ENCODE measurements around the gene LRRC46.

LRRC46 gene

DNA sequence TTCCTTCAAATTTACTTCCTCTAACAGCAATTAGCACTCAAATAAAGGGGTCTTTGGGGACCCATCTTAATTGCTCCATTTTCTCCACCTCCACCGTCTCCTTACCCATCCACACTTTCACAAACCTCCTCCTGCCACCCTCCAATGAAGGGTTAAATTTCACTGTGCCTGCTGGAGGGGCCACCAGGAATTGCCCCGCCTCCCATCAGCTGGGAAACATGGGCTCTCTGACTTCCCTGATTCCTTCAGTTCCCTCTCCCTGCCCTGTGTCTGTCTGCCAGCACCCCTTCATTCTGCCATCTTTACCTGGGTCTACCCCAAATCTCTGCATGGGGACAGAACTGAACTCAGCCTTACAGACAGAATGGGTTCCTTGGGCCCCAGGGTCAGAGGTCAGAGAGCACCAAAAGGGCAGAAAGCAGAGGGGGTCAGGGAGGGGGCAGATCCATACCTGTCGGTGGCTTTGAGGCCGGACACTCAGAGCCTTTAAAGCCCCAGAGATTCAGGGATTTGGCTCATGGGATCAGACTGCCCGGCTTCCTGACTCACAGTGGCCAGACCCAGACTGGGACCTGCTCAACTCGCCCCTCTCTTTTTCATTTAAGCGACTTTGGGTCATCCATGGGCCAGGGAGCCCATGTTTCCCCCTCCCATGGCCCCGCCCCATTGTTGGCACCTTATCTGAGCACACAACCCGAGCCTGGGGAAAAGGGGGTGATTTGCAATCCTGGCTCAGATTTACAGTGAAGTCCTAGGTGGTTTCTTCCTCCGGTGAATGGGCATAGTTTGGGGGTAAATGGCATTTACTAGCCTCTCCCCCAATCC lies 46.9 kb downstream of the LRRC46 start:
- DNase-seq (ENCODE audit: low read depth), result no peak

DNA sequence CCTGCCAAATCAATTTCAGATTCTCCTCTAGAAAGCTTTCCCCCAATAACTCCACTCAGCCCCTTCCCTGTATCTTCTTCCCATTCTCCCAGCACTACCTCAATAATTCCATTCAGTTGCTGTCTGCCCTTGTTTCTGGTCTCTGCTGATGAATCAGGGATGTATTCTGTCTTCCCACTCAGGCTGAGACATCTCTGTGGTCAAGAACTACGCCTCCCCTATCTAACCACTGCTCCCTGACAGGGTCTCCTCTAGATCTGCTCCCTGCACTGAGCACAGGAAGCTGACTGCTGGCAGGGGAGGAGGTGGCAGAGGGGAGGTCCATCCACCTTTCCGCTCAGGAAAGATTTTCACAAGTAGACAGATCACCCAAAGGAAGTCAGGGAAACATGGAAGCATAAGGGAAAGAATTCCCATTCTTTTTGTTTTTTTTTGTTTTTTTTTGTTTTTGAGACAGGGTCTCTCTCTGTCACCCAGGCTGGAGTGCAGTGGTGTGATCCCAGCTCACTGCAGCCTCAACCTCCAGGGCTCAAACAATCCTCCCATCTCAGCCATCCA lies 47.6 kb downstream of the LRRC46 start:
- no peak for DNase-seq (ENCODE audit: low read depth)

- DNase-seq (ENCODE audit: low read depth), result no peak
Observed at GRCh38 chr17:47879776-47880454, 48.4 kb downstream of the LRRC46 start.

GRCh38 chr17:47882247-47882646 lies 50.8 kb downstream of the LRRC46 start:
- no peak for DNase-seq (ENCODE audit: low read depth)

GRCh38 chr17:47882695-47883588 lies 51.5 kb downstream of the LRRC46 start:
- DNase-seq (ENCODE audit: low read depth), result no peak

GRCh38 chr17:47883589-47884426 lies 52.3 kb downstream of the LRRC46 start:
- DNase-seq (ENCODE audit: low read depth), result no peak

DNA sequence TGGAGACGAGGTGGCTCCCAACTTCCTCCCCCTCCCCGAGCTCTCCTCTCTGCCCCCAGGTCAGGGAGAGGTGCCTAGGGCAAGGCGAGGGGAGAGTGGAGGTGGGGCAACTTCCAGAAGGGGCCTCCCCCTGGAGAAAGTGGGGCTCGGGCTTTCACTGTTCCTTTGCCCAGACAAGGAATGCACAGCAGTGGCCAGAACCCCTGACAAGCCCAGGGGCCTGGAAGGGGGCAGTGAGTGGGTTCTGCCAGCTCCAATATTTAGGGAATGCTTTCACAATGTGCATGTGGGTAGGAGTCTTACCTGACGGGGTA lies 52.9 kb downstream of the LRRC46 start:
- no peak for DNase-seq (ENCODE audit: low read depth)

DNA sequence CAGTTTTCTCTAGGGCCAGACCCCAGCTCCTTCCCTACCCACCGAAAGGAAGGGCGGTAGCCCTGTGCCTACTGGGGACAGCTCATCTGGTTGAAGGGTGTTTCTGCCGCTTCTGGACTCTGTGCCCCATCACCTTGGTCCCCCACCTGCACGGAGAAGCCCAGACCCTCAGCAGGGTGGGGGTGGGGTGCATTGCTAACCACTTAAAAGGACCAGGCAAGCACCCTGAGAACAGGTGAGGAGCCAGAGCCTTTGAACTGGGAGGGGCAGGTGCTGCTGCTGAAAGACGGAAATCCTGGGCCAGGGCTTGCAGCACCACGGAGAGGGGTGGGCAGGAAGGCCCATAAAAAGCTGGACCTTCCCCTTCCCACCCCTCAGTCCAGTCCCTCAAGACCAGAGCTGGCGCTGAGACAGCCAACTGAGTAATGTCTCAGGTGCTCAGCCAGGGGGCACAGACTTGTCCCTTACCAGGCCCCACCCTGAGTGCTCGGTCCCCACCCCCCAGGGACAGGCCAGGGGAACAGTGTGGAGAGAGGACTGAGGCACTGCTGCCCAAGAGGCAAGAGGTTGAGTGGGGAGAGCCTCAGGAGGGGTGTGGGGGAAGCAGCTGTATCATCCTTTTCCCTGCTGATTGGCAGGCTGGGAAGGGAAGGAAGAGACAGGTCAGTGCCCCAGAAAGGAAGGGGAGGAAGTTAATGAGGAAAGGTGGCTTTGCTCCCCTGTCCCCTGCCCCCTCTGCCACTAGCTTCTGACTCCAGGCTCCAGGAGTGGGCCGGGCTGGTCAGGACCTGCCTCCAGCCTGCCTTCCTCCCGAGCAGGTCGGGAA lies 53.6 kb downstream of the LRRC46 start:
- no peak for DNase-seq (ENCODE audit: low read depth)

All from activated gamma-delta T cell treated with anti-CD3 and anti-CD28 coated beads, Interleukin-2, amount 50 U/mL, for 16 hours (primary cell).